Measurements from ENCODE around the gene KCNIP1.
"Not testable (repeated sequence)": the region's sequence is repeated elsewhere in the genome, so short reads cannot be mapped to it uniquely, and the experiment has no call there.

Gene KCNIP1

GRCh38 chr5:170757182-170757601, 253.4 kb downstream of the KCNIP1 start:
- DNase-seq: peak; percentile 15

- no peak for DNase-seq
Observed at GRCh38 chr5:170757669-170758068, 253.8 kb downstream of the KCNIP1 start.

GRCh38 chr5:170758481-170758880, 254.7 kb downstream of the KCNIP1 start:
- no peak for DNase-seq

- DNase-seq: no peak
Observed at GRCh38 chr5:170760113-170760512, 256.3 kb downstream of the KCNIP1 start.

GRCh38 chr5:170761048-170761707, 257.4 kb downstream of the KCNIP1 start:
- DNase-seq: no peak

GRCh38 chr5:170761708-170762066, 257.9 kb downstream of the KCNIP1 start:
- no peak for DNase-seq

- DNase-seq: not testable (repeated sequence)
Observed at GRCh38 chr5:170762298-170762697, 258.5 kb downstream of the KCNIP1 start.

GRCh38 chr5:170765868-170766267, 262.0 kb downstream of the KCNIP1 start:
- not testable (repeated sequence) for DNase-seq

GRCh38 chr5:170769246-170769645, 265.4 kb downstream of the KCNIP1 start:
- DNase-seq: no peak

GRCh38 chr5:170769898-170770416, 266.1 kb downstream of the KCNIP1 start:
- no peak for DNase-seq

- DNase-seq: no peak
Observed at GRCh38 chr5:170771496-170771895, 267.7 kb downstream of the KCNIP1 start.

GRCh38 chr5:170773024-170773985, 269.5 kb downstream of the KCNIP1 start:
- no peak for DNase-seq

- DNase-seq: no peak
Observed at GRCh38 chr5:170774831-170775230, 271.0 kb downstream of the KCNIP1 start.

GRCh38 chr5:170781946-170782345, 278.1 kb downstream of the KCNIP1 start:
- no peak for DNase-seq

- DNase-seq: peak; percentile 23
Observed at GRCh38 chr5:170782438-170782837, 278.6 kb downstream of the KCNIP1 start.

GRCh38 chr5:170783498-170784247, 279.9 kb downstream of the KCNIP1 start, which contains the start of gene GABRP:
Gene GABRP (plus strand): TSS chr5:170783725. CDS start chr5:170788616, 4,891 bp downstream.
- no peak for DNase-seq

- no peak for DNase-seq
Observed at GRCh38 chr5:170785416-170785815, 281.6 kb downstream of the KCNIP1 start.
